Epithelial cell of esophagus (primary cell): Measurements from ENCODE around the gene IER5.

Experiments
- DNase-seq: peaks from one replicate; pipeline ENCODE4 v3.0.0; 2010; ENCODE audit warnings: low read depth
- H3K4me3 ChIP-seq: 2 replicates; pipeline ENCODE4 v1.5.1; 2011; ENCODE audit warnings: mild to moderate bottlenecking, low read length, control low read depth
- TF ChIP-seq, protein P1 (sequence below): IDR thresholded peaks from 2 replicates; pipeline ENCODE4 v1.5.1; 2011; ENCODE audit warnings: low read depth, mild to moderate bottlenecking, low read length, control low read depth, inconsistent platforms; ENCODE audit not compliant: insufficient read depth; ENCODE audit errors: missing control alignments

IER5 gene

DNA sequence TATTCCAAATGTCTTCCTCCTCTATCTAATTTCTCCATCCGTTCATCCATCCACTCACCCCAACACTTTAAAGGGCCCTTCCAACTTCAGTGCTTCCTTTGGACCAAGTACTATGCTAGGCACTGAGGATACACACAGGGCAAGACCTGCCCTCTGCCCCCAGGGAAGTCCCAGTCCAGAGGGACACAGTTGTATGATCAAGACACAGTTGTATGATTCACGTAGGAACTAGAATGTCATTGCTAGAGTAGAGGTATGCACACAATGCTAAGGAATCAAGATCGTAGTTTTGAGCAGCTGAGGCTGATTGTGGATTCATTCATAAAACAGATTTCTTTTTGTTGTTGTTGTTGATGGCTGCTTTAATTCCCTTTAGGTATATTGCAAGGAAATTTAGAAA lies 11.6 kb upstream of the IER5 start:
- TF ChIP-seq, protein P1, sequence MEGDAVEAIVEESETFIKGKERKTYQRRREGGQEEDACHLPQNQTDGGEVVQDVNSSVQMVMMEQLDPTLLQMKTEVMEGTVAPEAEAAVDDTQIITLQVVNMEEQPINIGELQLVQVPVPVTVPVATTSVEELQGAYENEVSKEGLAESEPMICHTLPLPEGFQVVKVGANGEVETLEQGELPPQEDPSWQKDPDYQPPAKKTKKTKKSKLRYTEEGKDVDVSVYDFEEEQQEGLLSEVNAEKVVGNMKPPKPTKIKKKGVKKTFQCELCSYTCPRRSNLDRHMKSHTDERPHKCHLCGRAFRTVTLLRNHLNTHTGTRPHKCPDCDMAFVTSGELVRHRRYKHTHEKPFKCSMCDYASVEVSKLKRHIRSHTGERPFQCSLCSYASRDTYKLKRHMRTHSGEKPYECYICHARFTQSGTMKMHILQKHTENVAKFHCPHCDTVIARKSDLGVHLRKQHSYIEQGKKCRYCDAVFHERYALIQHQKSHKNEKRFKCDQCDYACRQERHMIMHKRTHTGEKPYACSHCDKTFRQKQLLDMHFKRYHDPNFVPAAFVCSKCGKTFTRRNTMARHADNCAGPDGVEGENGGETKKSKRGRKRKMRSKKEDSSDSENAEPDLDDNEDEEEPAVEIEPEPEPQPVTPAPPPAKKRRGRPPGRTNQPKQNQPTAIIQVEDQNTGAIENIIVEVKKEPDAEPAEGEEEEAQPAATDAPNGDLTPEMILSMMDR, result no peak
- DNase-seq, result no peak
- no peak overlapping the region for H3K4me3 ChIP-seq

DNA sequence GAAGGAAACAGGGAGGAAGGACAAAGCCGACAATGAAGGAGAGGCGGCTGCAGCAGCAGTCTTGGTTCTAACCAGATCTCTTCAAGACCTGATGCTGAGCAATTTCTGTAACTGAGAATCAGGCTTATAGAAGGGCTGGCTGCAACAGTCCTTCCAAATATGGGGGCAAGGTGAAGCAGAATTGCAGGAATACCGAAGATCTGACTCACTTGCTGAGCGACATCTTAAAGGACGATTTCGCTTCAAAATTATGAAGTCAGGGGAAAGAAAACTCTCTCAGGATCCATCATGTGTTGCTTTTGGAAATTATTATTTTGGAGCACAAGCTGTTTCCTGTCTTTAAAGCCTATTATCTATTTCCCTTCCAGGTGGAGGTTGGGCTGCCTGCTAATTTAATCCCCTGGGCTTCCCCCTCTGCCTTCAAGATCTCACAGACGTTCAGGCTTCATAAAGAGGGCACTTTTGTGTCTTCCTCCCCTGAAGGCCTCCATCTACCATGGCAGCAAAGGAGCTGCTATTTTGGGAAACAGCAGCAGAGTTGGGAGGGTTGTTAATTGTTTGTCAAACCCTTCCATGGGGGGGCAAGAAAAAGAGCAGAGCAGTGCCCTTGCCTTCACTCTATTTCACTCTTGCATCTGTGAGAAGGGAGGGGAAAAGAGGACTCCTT lies 10.8 kb upstream of the IER5 start:
- H3K4me3 ChIP-seq, result no peak overlapping the region
- TF ChIP-seq, protein P1, result no peak
- peak; percentile 40 for DNase-seq

DNA sequence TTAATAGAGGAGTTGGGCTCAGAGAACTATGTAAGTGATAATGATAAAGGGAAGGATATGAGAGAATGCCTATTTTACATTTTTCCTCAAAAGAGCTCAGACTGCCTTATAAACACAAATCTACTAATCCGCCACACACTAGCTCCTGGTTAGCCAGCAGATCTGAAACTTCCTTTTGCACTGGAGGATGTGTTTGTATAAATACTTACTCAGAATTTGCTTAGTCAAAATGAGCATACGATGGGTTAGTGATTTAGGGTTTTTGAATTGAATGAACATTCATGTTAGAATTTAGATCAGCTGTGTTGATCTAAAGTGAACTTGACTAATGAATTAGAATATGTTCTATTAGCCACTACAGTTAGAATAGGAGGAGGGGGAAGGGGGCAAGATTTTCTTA lies 9.1 kb upstream of the IER5 start:
- TF ChIP-seq, protein P1, result no peak
- DNase-seq, result no peak

DNA sequence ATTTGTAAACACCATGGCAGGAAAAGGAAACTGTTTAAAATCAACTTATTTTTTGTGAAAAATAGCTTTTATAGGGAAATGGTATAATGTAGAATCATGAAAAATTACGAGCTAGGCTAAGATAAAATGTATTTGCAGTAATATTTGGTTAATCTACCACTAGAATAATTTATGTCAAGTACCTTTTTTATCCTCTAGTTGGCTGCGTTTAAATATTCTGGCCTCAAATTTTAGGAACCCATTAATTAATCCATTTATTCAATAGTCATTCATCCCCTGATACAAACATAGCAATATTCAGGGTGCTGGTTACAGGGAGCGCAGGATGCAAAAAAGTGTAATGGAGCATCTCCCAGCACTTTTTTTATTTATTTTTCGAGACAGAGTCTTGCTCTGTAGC lies 8.6 kb upstream of the IER5 start:
- no peak overlapping the region for H3K4me3 ChIP-seq
- DNase-seq, result no peak
- TF ChIP-seq, protein P1, result no peak

More for the DNA sequence above, 9.1 kb upstream of the IER5 start:
- H3K4me3 ChIP-seq, result no peak overlapping the region

DNA sequence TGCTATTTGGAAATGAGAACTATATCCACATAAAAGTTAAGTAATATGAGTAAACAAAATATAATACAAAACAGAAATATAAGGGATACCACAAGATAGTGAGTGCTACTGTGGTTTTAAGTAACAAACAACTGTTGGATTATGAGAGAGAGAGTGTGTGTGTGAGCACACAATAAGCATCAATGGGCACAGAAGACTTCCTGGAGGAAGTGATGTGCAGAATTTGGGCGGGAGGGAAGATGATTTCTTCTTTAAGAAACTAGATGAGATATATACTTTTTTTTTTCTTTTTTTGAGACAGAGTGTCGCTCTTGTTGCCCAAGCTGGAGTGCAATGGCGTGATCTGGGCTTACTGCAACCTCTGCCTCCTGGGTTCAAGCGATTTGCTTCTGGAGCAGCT lies 7.9 kb upstream of the IER5 start:
- H3K4me3 ChIP-seq, result no peak overlapping the region
- DNase-seq, result no peak
- TF ChIP-seq, protein P1, result no peak

DNA sequence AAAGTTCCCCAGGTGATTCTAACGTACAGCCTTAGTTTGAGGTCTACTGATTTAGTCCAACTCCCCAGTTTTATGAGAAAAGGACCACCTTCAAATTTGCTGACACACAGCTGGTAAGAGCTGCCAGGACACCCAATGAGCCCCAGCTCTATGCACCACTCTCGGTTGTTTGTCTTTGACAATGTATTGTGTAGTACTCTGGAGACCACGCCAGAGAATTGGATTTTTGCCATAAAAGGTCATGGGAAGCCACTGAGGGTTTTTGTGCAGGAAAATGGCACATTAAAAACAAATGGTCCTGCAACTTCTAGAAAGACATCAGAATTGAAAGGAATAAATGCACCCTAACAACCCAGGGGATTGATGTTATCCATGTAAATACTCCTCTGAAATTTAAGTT lies 7.1 kb upstream of the IER5 start:
- no peak for DNase-seq
- no peak overlapping the region for H3K4me3 ChIP-seq
- TF ChIP-seq, protein P1, result no peak
